A549 (cell line): ENCODE data around the gene DSCAM. TPM values are rescaled to one million over a fixed set of nuclear protein-coding genes. Genes with fewer than 3 reads are reported as not detected.

Experiments
- ATAC-seq, 2 experiments: fragments of 200-7000 bp in 1 of 2; fragments of >200 bp in 1 of 2; cut with Nextera tagmentation in 1 of 2; cut with Tn5 transposase in 1 of 2; 3 replicates each; pipeline versions ENCODE4 v1.8.0 to v1.9.1; 2018 to 2020; ENCODE audit warnings: mild to moderate bottlenecking in 1 of 2, moderate library complexity in 1 of 2
- CTCF ChIA-PET: fragments of 300-600 bp; sonication (Branson Sonifier 250); formaldehyde crosslinking; extraction: SDS; loops from one replicate; lab custom pipeline; 2021; ENCODE audit warnings: antibody characterized with exemption, inconsistent platforms; lab: Yijun Ruan, JAX
- POLR2A ChIA-PET: fragments of 350-600 bp; formaldehyde crosslinking; extraction: SDS; loops from one replicate; lab custom pipeline; 2021; ENCODE audit warnings: antibody characterized with exemption, inconsistent platforms; lab: Yijun Ruan, JAX
- DNase-seq, 2 experiments: peaks; one replicate each; pipeline versions ENCODE4 v3.0.0 to v3.0.0-alpha.2; 2011 to 2016; ENCODE audit warnings: low read depth in 1 of 2, low spot score in 1 of 2
- FAIRE-seq: peaks from 2 replicates; lab custom pipeline; 2011; peaks lifted over from hg19 to GRCh38; lab: Jason Lieb, UNC
- H3K27ac ChIP-seq, 2 experiments: fragments of >200 bp; sonication (Bioruptor Twin); formaldehyde crosslinking; 3 replicates each; pipeline ENCODE4 v1.5.1; 2016 to 2017
- H3K4me1 ChIP-seq: fragments of >200 bp; sonication (Bioruptor Twin); formaldehyde crosslinking; 3 replicates; pipeline ENCODE4 v1.6.1; 2016
- H3K4me2 ChIP-seq: fragments of >200 bp; sonication (Bioruptor Twin); formaldehyde crosslinking; 3 replicates; pipeline ENCODE4 v1.6.1; 2016
- H3K4me3 ChIP-seq: fragments of >200 bp; sonication (Bioruptor Twin); formaldehyde crosslinking; 3 replicates; pipeline ENCODE4 v1.5.1; 2016
- H3K9me3 ChIP-seq: fragments of >200 bp; sonication (Bioruptor Twin); formaldehyde crosslinking; 3 replicates; pipeline ENCODE4 v1.6.1; 2016
- ATOH8 ChIP-seq: fragments of 250-450 bp; sonication (Bioruptor Pico); IDR thresholded peaks from 2 replicates; pipeline ENCODE4 v1.5.0; 2020; ENCODE audit warnings: low read depth, mild to moderate bottlenecking, moderate library complexity
- CHD4 ChIP-seq: fragments of 200-600 bp; sonication (generic); IDR thresholded peaks from 2 replicates; pipeline ENCODE4 v1.6.1; 2016; ENCODE audit warnings: antibody characterized with exemption, mild to moderate bottlenecking, borderline replicate concordance
- EP300 ChIP-seq, 2 experiments: fragments of >200 bp; sonication (Bioruptor Twin); formaldehyde crosslinking; IDR thresholded peaks; 2 replicates in 1 of 2; 3 replicates in 1 of 2; pipeline ENCODE4 v1.6.1; 2016 to 2017
- FOXS1 ChIP-seq: fragments of 250-450 bp; sonication (Bioruptor Pico); IDR thresholded peaks from 2 replicates; pipeline ENCODE4 v1.5.0; 2020; ENCODE audit warnings: mild to moderate bottlenecking, moderate library complexity
- HDAC2 ChIP-seq: fragments of 200-600 bp; sonication (generic); IDR thresholded peaks from 2 replicates; pipeline ENCODE4 v1.6.1; 2016
- HEYL ChIP-seq: fragments of 250-450 bp; sonication (Bioruptor Pico); IDR thresholded peaks from 2 replicates; pipeline ENCODE4 v1.8.0; 2021; ENCODE audit warnings: mild to moderate bottlenecking, moderate library complexity
- HOXB13 ChIP-seq: fragments of 250-450 bp; sonication (Bioruptor Pico); IDR thresholded peaks from 2 replicates; pipeline ENCODE4 v1.5.0; 2020; ENCODE audit warnings: low read depth, mild to moderate bottlenecking, moderate library complexity
- JUN ChIP-seq, 2 experiments: fragments of >200 bp; sonication (Bioruptor Twin); formaldehyde crosslinking; IDR thresholded peaks; 2 replicates in 1 of 2; 3 replicates in 1 of 2; pipeline ENCODE4 v1.6.1; 2016 to 2017
- KDM1A ChIP-seq: fragments of 200-600 bp; sonication (generic); IDR thresholded peaks from 2 replicates; pipeline ENCODE4 v1.6.1; 2016; ENCODE audit warnings: low read depth, mild to moderate bottlenecking
- MAFK ChIP-seq: fragments of 450-650 bp; IDR thresholded peaks from 2 replicates; pipeline ENCODE4 v1.6.1; 2014; ENCODE audit not compliant: partially characterized antibody
- PHF8 ChIP-seq: fragments of 200-600 bp; sonication (generic); IDR thresholded peaks from 2 replicates; pipeline ENCODE4 v1.6.1; 2016; ENCODE audit warnings: low read depth, mild to moderate bottlenecking, antibody characterized with exemption, moderate library complexity, borderline replicate concordance
- SMC3 ChIP-seq: fragments of >200 bp; sonication (Bioruptor Twin); formaldehyde crosslinking; IDR thresholded peaks from 3 replicates; pipeline ENCODE4 v1.6.1; 2018; ENCODE audit warnings: inconsistent platforms
- TP53 ChIP-seq: fragments of 250-450 bp; sonication (Bioruptor Pico); IDR thresholded peaks from 2 replicates; pipeline ENCODE4 v1.5.0; 2021; ENCODE audit warnings: mild to moderate bottlenecking, moderate library complexity
- ZC3H11A ChIP-seq: fragments of 450-650 bp; IDR thresholded peaks from 2 replicates; pipeline ENCODE4 v1.6.1; 2014; ENCODE audit warnings: antibody characterized with exemption, mild to moderate bottlenecking
- WGBS: methylation state at CpG from one replicate; pipeline ENCODE4 v1.1.6; 2017; ENCODE audit errors: missing lambda C conversion rate; 5-methylcytosine and 5-hydroxymethylcytosine counted together
- polyA plus RNA-seq, 4 experiments: library from polyadenylated mRNA; depleted of rRNA in 3 of 4; stranded (reverse); fragments of >200 nt; fragmentation: RNase III in 1 of 4; extraction: RNeasy Plus Mini Kit Qiagen cat#74134 plus additional on column Dnase treatment in 1 of 4; gene quantifications; 2 replicates in 3 of 4; 3 replicates in 1 of 4; pipeline ENCODE4 v1.2.3, GENCODE V29; 2011 to 2017
- TF ChIP-seq, protein P1 (sequence below): IDR thresholded peaks from 2 replicates; pipeline ENCODE4 v1.6.1; 2012
- TF ChIP-seq, protein P2 (sequence below): fragments of 200-600 bp; sonication (generic); IDR thresholded peaks from 2 replicates; pipeline ENCODE4 v1.6.1; 2016; ENCODE audit warnings: antibody characterized with exemption, mild to moderate bottlenecking, moderate library complexity

Gene DSCAM
- polyA plus RNA-seq, 2 of the 4 experiments (the other 2 are of a cell fraction), result not detected

- H3K4me2 ChIP-seq, result no peak overlapping the region
- H3K9me3 ChIP-seq, result no peaks in the 10 kb centered on the region
- H3K27ac ChIP-seq, result no peak overlapping the region
- 31% methylated on average over 2 of the region's 4 CpGs for WGBS
- no peaks in the 10 kb centered on the region for H3K4me1 ChIP-seq
- FAIRE-seq (no peak), ATAC-seq (no peak), DNase-seq (no peak)
- H3K4me3 ChIP-seq, result no peak overlapping the region
- CTCF ChIA-PET, result no interaction called here
- TF ChIP-seq HDAC2, result no peak
- TF ChIP-seq KDM1A, result no peak
- TF ChIP-seq ZC3H11A, result no peak
- TF ChIP-seq TP53 (CRISPR knock-in tag), result no peak
- TF ChIP-seq EP300 (IDR thresholded peaks at IDR 0.05), result no peak
- TF ChIP-seq ATOH8 (CRISPR knock-in tag), result no peak
- TF ChIP-seq CHD4, result no peak
- TF ChIP-seq, protein P1, sequence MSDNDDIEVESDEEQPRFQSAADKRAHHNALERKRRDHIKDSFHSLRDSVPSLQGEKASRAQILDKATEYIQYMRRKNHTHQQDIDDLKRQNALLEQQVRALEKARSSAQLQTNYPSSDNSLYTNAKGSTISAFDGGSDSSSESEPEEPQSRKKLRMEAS, result no peak
- no peak for TF ChIP-seq HOXB13 (CRISPR knock-in tag)
- TF ChIP-seq JUN (IDR thresholded peaks at IDR 0.05), result no peak
- POLR2A ChIA-PET, result no interaction called here
Measured at GRCh38 chr21:40886931-40887330, 40.0 kb upstream of the DSCAM start.

DNA sequence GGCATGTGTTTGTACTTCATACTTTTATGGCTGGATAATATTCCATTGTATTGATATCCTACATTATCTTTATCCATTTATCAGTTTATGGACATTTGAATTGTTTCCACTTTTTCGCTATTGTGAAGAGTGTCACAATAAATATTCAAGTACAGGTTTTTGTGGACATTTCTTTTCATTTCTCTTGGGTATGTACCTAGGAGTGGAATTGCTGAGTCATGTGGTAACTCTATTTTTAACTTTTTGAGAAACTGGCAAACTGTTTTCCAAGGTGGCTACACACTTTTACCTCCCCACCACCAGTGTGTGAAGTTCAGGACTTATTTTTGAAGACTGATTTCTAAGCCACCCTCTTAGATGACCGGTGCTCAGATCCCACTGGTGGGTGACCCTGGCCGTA is 39.0 kb upstream of the DSCAM start:
- no peaks in the 10 kb centered on the region for H3K9me3 ChIP-seq
- CTCF ChIA-PET, result no interaction called here
- ATAC-seq, result no peak

GRCh38 chr21:40882192-40882915 is 35.4 kb upstream of the DSCAM start:
- no peak overlapping the region for H3K4me2 ChIP-seq
- CTCF ChIA-PET, result no interaction called here
- WGBS, result 46% methylated on average over 7 of the region's 7 CpGs
- DNase-seq (no peak), ATAC-seq (no peak), FAIRE-seq (no peak)
- TF ChIP-seq FOXS1 (CRISPR knock-in tag) (no peak), HEYL (CRISPR knock-in tag) (no peak), JUN (IDR thresholded peaks at IDR 0.05) (no peak), SMC3 (no peak)
- TF ChIP-seq, protein P2, sequence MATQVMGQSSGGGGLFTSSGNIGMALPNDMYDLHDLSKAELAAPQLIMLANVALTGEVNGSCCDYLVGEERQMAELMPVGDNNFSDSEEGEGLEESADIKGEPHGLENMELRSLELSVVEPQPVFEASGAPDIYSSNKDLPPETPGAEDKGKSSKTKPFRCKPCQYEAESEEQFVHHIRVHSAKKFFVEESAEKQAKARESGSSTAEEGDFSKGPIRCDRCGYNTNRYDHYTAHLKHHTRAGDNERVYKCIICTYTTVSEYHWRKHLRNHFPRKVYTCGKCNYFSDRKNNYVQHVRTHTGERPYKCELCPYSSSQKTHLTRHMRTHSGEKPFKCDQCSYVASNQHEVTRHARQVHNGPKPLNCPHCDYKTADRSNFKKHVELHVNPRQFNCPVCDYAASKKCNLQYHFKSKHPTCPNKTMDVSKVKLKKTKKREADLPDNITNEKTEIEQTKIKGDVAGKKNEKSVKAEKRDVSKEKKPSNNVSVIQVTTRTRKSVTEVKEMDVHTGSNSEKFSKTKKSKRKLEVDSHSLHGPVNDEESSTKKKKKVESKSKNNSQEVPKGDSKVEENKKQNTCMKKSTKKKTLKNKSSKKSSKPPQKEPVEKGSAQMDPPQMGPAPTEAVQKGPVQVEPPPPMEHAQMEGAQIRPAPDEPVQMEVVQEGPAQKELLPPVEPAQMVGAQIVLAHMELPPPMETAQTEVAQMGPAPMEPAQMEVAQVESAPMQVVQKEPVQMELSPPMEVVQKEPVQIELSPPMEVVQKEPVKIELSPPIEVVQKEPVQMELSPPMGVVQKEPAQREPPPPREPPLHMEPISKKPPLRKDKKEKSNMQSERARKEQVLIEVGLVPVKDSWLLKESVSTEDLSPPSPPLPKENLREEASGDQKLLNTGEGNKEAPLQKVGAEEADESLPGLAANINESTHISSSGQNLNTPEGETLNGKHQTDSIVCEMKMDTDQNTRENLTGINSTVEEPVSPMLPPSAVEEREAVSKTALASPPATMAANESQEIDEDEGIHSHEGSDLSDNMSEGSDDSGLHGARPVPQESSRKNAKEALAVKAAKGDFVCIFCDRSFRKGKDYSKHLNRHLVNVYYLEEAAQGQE, result no peak
- POLR2A ChIA-PET, result no interaction called here
- no peak overlapping the region for H3K27ac ChIP-seq
- no peaks in the 10 kb centered on the region for H3K9me3 ChIP-seq
- H3K4me1 ChIP-seq, result no peaks in the 10 kb centered on the region
- no peak overlapping the region for H3K4me3 ChIP-seq

More for the DNA sequence above, 39.0 kb upstream of the DSCAM start:
- Histone ChIP-seq H3K4me3 (no peak overlapping the region), H3K4me1 (no peaks in the 10 kb centered on the region), H3K4me2 (no peak overlapping the region), H3K27ac (no peak overlapping the region)
- TF ChIP-seq PHF8 (no peak), MAFK (peak; percentile 31)
- FAIRE-seq (no peak), DNase-seq (no peak)
- 12% methylated on average over 3 of the region's 3 CpGs for WGBS
- POLR2A ChIA-PET, result no interaction called here
